Mucosa of descending colon (tissue), 3 donors: ENCODE data around the gene CST2. TPM values are rescaled to one million over a fixed set of nuclear protein-coding genes. Genes with fewer than 3 reads are reported as not detected.
"Not testable (repeated sequence)": the region's sequence is repeated elsewhere in the genome, so short reads cannot be mapped to it uniquely, and the experiment has no call there.

ENCODE experiments used
- ATAC-seq: fragments of 200-7000 bp; cut with Tn5 transposase; one replicate; pipeline ENCODE4 v1.9.1; 2020; ENCODE audit warnings: mild to moderate bottlenecking, moderate library complexity
- DNase-seq, 3 donors: peaks; one replicate each; pipeline ENCODE4 v3.0.0-alpha.2; 2020
- H3K36me3 ChIP-seq: fragments of 200-600 bp; one replicate; pipeline ENCODE4 v1.8.0; 2021; ENCODE audit warnings: low read depth, mild to moderate bottlenecking
- H3K4me1 ChIP-seq: fragments of 200-600 bp; one replicate; pipeline ENCODE4 v1.8.0; 2021; ENCODE audit warnings: low read depth, mild to moderate bottlenecking
- H3K4me3 ChIP-seq: fragments of 200-600 bp; one replicate; pipeline ENCODE4 v1.8.0; 2021; ENCODE audit warnings: mild to moderate bottlenecking
- H3K9me3 ChIP-seq: fragments of 200-600 bp; one replicate; pipeline ENCODE4 v1.8.0; 2021; ENCODE audit warnings: mild to moderate bottlenecking
- CTCF ChIP-seq: fragments of 200-600 bp; IDR thresholded peaks from one replicate; pipeline ENCODE4 v1.8.0; 2022; ENCODE audit warnings: antibody characterized with exemption, mild to moderate bottlenecking
- intact Hi-C, 2 donors: fragments of 100-400 bp; cut with DNase I in 1 of 2; cut with micrococcal nuclease in 1 of 2; formaldehyde crosslinking; loops; one replicate each; pipeline versions ENCODE4 v1.11.0 to v1.11.1; 2022; cut with DNase I, micrococcal nuclease
- total RNA-seq, 3 donors: library from RNA; stranded (reverse); fragmentation: NEBNext Ultra II Directional in 2 of 3; extraction: Animal tissue kit (Norgen Biotek cat#: 25700) in 2 of 3; gene quantifications; one replicate each; pipeline versions ENCODE4 v1.2.1 to v1.2.4, GENCODE V29; 2021 to 2023
- donor health status: DM: no; HTN: no; CAD: no; lungs with moderate emphysema.
- donor health status: DM: no; HTN: no; CAD: no.
- donor health status: DM: no; HTN: yes; CAD: no.

The CST2 gene
- total RNA-seq, 3 donors from 2014 or later = not detected

GRCh38 chr20:23823621-23824324 lies 2.8 kb downstream of the CST2 start:
- Histone ChIP-seq H3K9me3 (no peaks in the 10 kb centered on the region), H3K4me1 (no peaks in the 10 kb centered on the region), H3K36me3 (no peaks in the 10 kb centered on the region), H3K4me3 (no peak overlapping the region)
- ATAC-seq (no peak), DNase-seq (no peak)
- TF ChIP-seq CTCF = no peak
- intact Hi-C loops = no loop called here

- ATAC-seq = no peak
- Histone ChIP-seq H3K36me3 (no peaks in the 10 kb centered on the region), H3K4me3 (no peak overlapping the region), H3K9me3 (no peaks in the 10 kb centered on the region), H3K4me1 (no peaks in the 10 kb centered on the region)
- DNase-seq = no peak
- no peak for TF ChIP-seq CTCF
- intact Hi-C loops = no loop called here
These were observed 3.4 kb downstream of the CST2 start for GRCh38 chr20:23823111-23823510.

- Histone ChIP-seq H3K4me1 (no peaks in the 10 kb centered on the region), H3K4me3 (no peak overlapping the region), H3K36me3 (no peaks in the 10 kb centered on the region), H3K9me3 (no peaks in the 10 kb centered on the region)
- ATAC-seq (no peak), DNase-seq (no peak)
- intact Hi-C loops = no loop called here
- TF ChIP-seq CTCF = no peak
These were observed 6.0 kb downstream of the CST2 start for GRCh38 chr20:23820493-23820892.

- H3K36me3 ChIP-seq, ATAC-seq, H3K4me3 ChIP-seq, H3K4me1 ChIP-seq, H3K9me3 ChIP-seq, DNase-seq, intact Hi-C loops: not testable (repeated sequence)
These were observed 15.0 kb downstream of the CST2 start for GRCh38 chr20:23811559-23811958.

- H3K4me1 ChIP-seq, H3K9me3 ChIP-seq, H3K4me3 ChIP-seq, DNase-seq, H3K36me3 ChIP-seq, intact Hi-C loops, ATAC-seq: not testable (repeated sequence)
These were observed 16.2 kb downstream of the CST2 start for GRCh38 chr20:23810349-23810748.

GRCh38 chr20:23800865-23801264 lies 25.7 kb downstream of the CST2 start:
- Histone ChIP-seq H3K36me3 (no peaks in the 10 kb centered on the region), H3K4me3 (no peak overlapping the region), H3K4me1 (no peaks in the 10 kb centered on the region), H3K9me3 (no peaks in the 10 kb centered on the region)
- TF ChIP-seq CTCF = no peak
- intact Hi-C loops = no loop called here
- no peak for ATAC-seq
- no peak for DNase-seq
